Measurements from ENCODE around the gene ADAMTS7. TPM values are rescaled to one million over a fixed set of nuclear protein-coding genes. Genes with fewer than 3 reads are reported as not detected.

ADAMTS7 gene
- total and polyA plus RNA-seq, 2 of the 4 experiments (the other 2 are of a cell fraction): 1.4 to 12.6 TPM

- dilution Hi-C loops (cut with HindIII; ENCODE audit: low sequenced_read_pairs, unreplicated experiment): no loop called here
- Histone ChIP-seq H2BK120ac (ENCODE audit: low read depth, low read length) (no peak overlapping the region), H3K4me2 (ENCODE audit: low read depth, low read length) (no peak overlapping the region), H4K5ac (ENCODE audit: low read depth, low read length) (no peak overlapping the region), H3K18ac (ENCODE audit: low read depth, low read length) (no peak overlapping the region; the same call in 1 of the 2 replicates), H3K9me3 (ENCODE audit: control insufficient read depth, insufficient read depth, low read length) (no peaks in the 10 kb centered on the region), H3K36me3 (ENCODE audit: control insufficient read depth, insufficient read depth, low read length) (no peaks in the 10 kb centered on the region), H2BK5ac (ENCODE audit: low read depth, low read length, poor library complexity, severe bottlenecking) (no peak overlapping the region), H3K56ac (ENCODE audit: extremely low read depth, insufficient read depth, low read length) (no peak overlapping the region), H3K27ac (ENCODE audit: insufficient read depth, low read length) (no peak overlapping the region), H3K23ac (ENCODE audit: low read depth, low read length) (no peak overlapping the region), H3K4me1 (ENCODE audit: control insufficient read depth, insufficient read depth, low read length) (peaks cover 10% of the 10 kb centered on the region; the same call in 1 of the 2 replicates), H3K4ac (ENCODE audit: low read depth, low read length) (no peak overlapping the region; the same call in 1 of the 2 replicates), H3K27me3 (ENCODE audit: control insufficient read depth, insufficient read depth, low read length) (no peaks in the 10 kb centered on the region; the same call in 1 of the 2 replicates), H3K9ac (ENCODE audit: low read depth, low read length) (no peak overlapping the region), H3K14ac (replicated peaks; ENCODE audit: low read depth, low read length) (no peak overlapping the region), H4K8ac (ENCODE audit: low read depth in 2 of 2, low read length in 2 of 2) (no peak overlapping the region), H3K4me3 (ENCODE audit: insufficient read depth, low read depth, low read length) (no peak overlapping the region), H2BK15ac (ENCODE audit: low read depth, low read length) (no peak overlapping the region; the same call in 2 of the 3 replicates), H2AK5ac (ENCODE audit: low read depth, low read length) (no peak overlapping the region), H2BK20ac (ENCODE audit: low read depth, low read length) (no peak overlapping the region), H3K9me1 (ENCODE audit: insufficient read depth, low read length) (no peaks in the 10 kb centered on the region; the same call in 1 of the 2 replicates), H3K79me1 (ENCODE audit: low read depth in 1 of 2, low read length in 2 of 2) (no peaks in the 10 kb centered on the region), H4K20me1 (ENCODE audit: insufficient read depth, low read length) (no peaks in the 10 kb centered on the region), H2AK9ac (replicated peaks; ENCODE audit: low read depth, low read length, poor library complexity) (no peak overlapping the region), H4K91ac (ENCODE audit: insufficient read depth, low read depth, low read length) (no peak overlapping the region), H2AFZ (replicated peaks; ENCODE audit: low read length, poor library complexity) (no peak overlapping the region)
- ChIA-PET CTCF (no interaction called here), POLR2A (ENCODE audit: unreplicated experiment) (no interaction called here)
- WGBS, 2 experiments (ENCODE audit: extremely low coverage in 2 of 2, insufficient read length in 1 of 2): 59% methylated on average over 3 of the region's 6 CpGs; no CpG with 5 or more reads in 1 of the 2 experiments
- TF ChIP-seq RAD21 (IDR thresholded peaks at IDR 0.05; ENCODE audit: low read length): no peak
- no peak for TF ChIP-seq CTCF (conservative IDR thresholded peaks at IDR 0.05; ENCODE audit: low read depth, low read length)
- no peak for TF ChIP-seq MAFK (IDR thresholded peaks at IDR 0.05; ENCODE audit: low read depth, low read length)
- no peak for TF ChIP-seq RCOR1 (IDR thresholded peaks at IDR 0.05; ENCODE audit: insufficient replicate concordance, low read length)
- TF ChIP-seq CEBPB (IDR thresholded peaks at IDR 0.05; ENCODE audit: low read depth, low read length): no peak
- no peak for TF ChIP-seq SMC3 (IDR thresholded peaks at IDR 0.05; ENCODE audit: low read depth, low read length)
- TF ChIP-seq BHLHE40 (IDR thresholded peaks at IDR 0.05; ENCODE audit: low read depth, low read length): no peak
- no peak for TF ChIP-seq POLR2A (IDR thresholded peaks at IDR 0.05; ENCODE audit: low read depth, low read length)
- TF ChIP-seq RFX5 (IDR thresholded peaks at IDR 0.05; ENCODE audit: low read depth, low read length): no peak
- no peak for TF ChIP-seq MXI1 (IDR thresholded peaks at IDR 0.05; ENCODE audit: borderline replicate concordance, low read depth, low read length)
- TF ChIP-seq USF2 (IDR thresholded peaks at IDR 0.05; ENCODE audit: low read depth, low read length): no peak
- no peak for TF ChIP-seq CHD1 (IDR thresholded peaks at IDR 0.05; ENCODE audit: low read depth, low read length)
- TF ChIP-seq FOS (IDR thresholded peaks at IDR 0.05; ENCODE audit: low read depth, low read length): no peak
- no peak for TF ChIP-seq NFE2L2 (IDR thresholded peaks at IDR 0.05; ENCODE audit: low read depth, low read length)
- TF ChIP-seq MAZ (IDR thresholded peaks at IDR 0.05; ENCODE audit: borderline replicate concordance, low read depth, low read length): no peak
- no peak for TF ChIP-seq ELK1 (IDR thresholded peaks at IDR 0.05; ENCODE audit: borderline replicate concordance, low read depth, low read length)
- no peak for ATAC-seq (ENCODE audit: low read depth)
- in situ Hi-C loops (cut with MboI; ENCODE audit: low sequenced_read_pairs): no loop called here
- no peak for DNase-seq
- BruUV-seq (replicated peaks): no TSS peak
- intact Hi-C loops (cut with micrococcal nuclease): no loop called here
These were observed 30.6 kb upstream of the ADAMTS7 start for GRCh38 chr15:78841891-78842290.

Data from IMR-90 (cell line).